HEK293 (cell line): Measurements from ENCODE around the gene MRGPRX4.

ENCODE experiments used
- CTCF ChIP-seq: fragments of 450-650 bp; formaldehyde crosslinking; IDR thresholded peaks from 2 replicates; pipeline ENCODE4 v1.5.1; 2016; ENCODE audit warnings: missing biosample characterization, missing genetic modification characterization
- ELK4 ChIP-seq: IDR thresholded peaks from 2 replicates; pipeline ENCODE4 v1.6.1; 2011; ENCODE audit warnings: mild to moderate bottlenecking, low read depth, low read length, borderline replicate concordance
- MYNN ChIP-seq: fragments of 450-650 bp; formaldehyde crosslinking; IDR thresholded peaks from 2 replicates; pipeline ENCODE4 v1.5.1; 2016; ENCODE audit warnings: missing biosample characterization, missing genetic modification characterization, borderline replicate concordance
- ZNF274 ChIP-seq, 2 experiments: fragments of 200-500 bp in 1 of 2; fragments of 450-650 bp in 1 of 2; sonication (Bioruptor generic) in 1 of 2; formaldehyde crosslinking in 1 of 2; IDR thresholded peaks; 2 replicates each; pipeline versions ENCODE4 v1.5.1 to v1.6.1; 2014 to 2016; ENCODE audit warnings: borderline replicate concordance in 1 of 2, inconsistent platforms in 1 of 2, low read length in 1 of 2, missing biosample characterization in 1 of 2, missing genetic modification characterization in 1 of 2

GRCh38 chr11:18204771-18205170 lies 32.1 kb downstream of the MRGPRX4 start:
- TF ChIP-seq MYNN (tag by site-specific recombination) (no peak), CTCF (tag by site-specific recombination) (no peak), ELK4 (no peak), ZNF274 (IDR thresholded peaks at IDR 0.05; ENCODE audit: low read length) (no peak), ZNF274 (tag by site-specific recombination; IDR thresholded peaks at IDR 0.05; ENCODE audit: borderline replicate concordance) (no peak)
